Measurements from ENCODE around the gene STARD8. TPM values are rescaled to one million over a fixed set of nuclear protein-coding genes. Genes with fewer than 3 reads are reported as not detected.

The STARD8 gene
- total and polyA plus RNA-seq, 2 donors (not counting 1 experiment from before 2014, with no cell fraction given) = 0.33 to 0.54 TPM

GRCh38 chrX:68696267-68696990 is 49.0 kb downstream of the STARD8 start:
- no peak for DNase-seq
- Histone ChIP-seq H3K27me3 (replicated peaks in 1 of 4; ENCODE audit: control extremely low read depth in 1 of 4, control insufficient read depth in 3 of 4, insufficient read depth in 4 of 4, low read length in 3 of 4) (peaks cover 0 to 10% (median 0%) of the 10 kb centered on the region in 4 experiments), H3K4me3 (ENCODE audit: control extremely low read depth in 1 of 5, extremely low read depth in 1 of 5, insufficient read depth in 1 of 5, low read depth in 2 of 5, low read length in 4 of 5) (no peak overlapping the region), H3K36me3 (replicated peaks in 1 of 2; ENCODE audit: control extremely low read depth in 1 of 2, control insufficient read depth in 1 of 2, extremely low read depth in 1 of 2, insufficient read depth in 2 of 2, low read length in 1 of 2) (no peaks in the 10 kb centered on the region), H3K9me3 (ENCODE audit: control extremely low read depth in 1 of 3, control insufficient read depth in 2 of 3, insufficient read depth in 1 of 3, low read length in 2 of 3) (no peaks in the 10 kb centered on the region), H3K4me2 (replicated peaks; ENCODE audit: low read depth, low read length, poor library complexity, severe bottlenecking) (no peak overlapping the region), H3K9ac (ENCODE audit: low read length) (no peak overlapping the region), H3K4me1 (ENCODE audit: control insufficient read depth in 2 of 2, insufficient read depth in 2 of 2, low read length in 2 of 2) (peaks cover 0 to 7% of the 10 kb centered on the region in 2 donors), H3K27ac (ENCODE audit: low read length in 2 of 2) (no peak overlapping the region), H4K20me1 (ENCODE audit: control insufficient read depth, insufficient read depth, low read length, poor library complexity, severe bottlenecking) (no peaks in the 10 kb centered on the region), H3K79me2 (ENCODE audit: control insufficient read depth, insufficient read depth, low read length) (no peaks in the 10 kb centered on the region), H2AFZ (ENCODE audit: insufficient read depth, low read depth, low read length, poor library complexity, severe bottlenecking) (no peak overlapping the region)
- intact Hi-C loops (cut with micrococcal nuclease) = no loop called here
- no peak overlapping the region for H3K27ac Mint-ChIP-seq
- no peaks in the 10 kb centered on the region for H3K9me3 Mint-ChIP-seq (ENCODE audit: insufficient read depth)
- TF ChIP-seq EZH2 (IDR thresholded peaks at IDR 0.05; ENCODE audit: borderline replicate concordance, insufficient read depth, low read depth, low read length, poor library complexity, severe bottlenecking) = no peak
- TF ChIP-seq, protein P1, sequence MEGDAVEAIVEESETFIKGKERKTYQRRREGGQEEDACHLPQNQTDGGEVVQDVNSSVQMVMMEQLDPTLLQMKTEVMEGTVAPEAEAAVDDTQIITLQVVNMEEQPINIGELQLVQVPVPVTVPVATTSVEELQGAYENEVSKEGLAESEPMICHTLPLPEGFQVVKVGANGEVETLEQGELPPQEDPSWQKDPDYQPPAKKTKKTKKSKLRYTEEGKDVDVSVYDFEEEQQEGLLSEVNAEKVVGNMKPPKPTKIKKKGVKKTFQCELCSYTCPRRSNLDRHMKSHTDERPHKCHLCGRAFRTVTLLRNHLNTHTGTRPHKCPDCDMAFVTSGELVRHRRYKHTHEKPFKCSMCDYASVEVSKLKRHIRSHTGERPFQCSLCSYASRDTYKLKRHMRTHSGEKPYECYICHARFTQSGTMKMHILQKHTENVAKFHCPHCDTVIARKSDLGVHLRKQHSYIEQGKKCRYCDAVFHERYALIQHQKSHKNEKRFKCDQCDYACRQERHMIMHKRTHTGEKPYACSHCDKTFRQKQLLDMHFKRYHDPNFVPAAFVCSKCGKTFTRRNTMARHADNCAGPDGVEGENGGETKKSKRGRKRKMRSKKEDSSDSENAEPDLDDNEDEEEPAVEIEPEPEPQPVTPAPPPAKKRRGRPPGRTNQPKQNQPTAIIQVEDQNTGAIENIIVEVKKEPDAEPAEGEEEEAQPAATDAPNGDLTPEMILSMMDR (IDR thresholded peaks at IDR 0.05) = no peak
- H3K4me1 Mint-ChIP-seq = peaks cover 11% of the 10 kb centered on the region
- ATAC-seq (ENCODE audit: low read depth) = no peak
- CTCF ChIA-PET = no interaction called here
- POLR2A ChIA-PET = no interaction called here
- H3K4me3 Mint-ChIP-seq = no peak overlapping the region
- WGBS (ENCODE audit: insufficient coverage) = 58% methylated on average over 2 of the region's 6 CpGs
- H3K27me3 Mint-ChIP-seq = peaks cover 11% of the 10 kb centered on the region

DNA sequence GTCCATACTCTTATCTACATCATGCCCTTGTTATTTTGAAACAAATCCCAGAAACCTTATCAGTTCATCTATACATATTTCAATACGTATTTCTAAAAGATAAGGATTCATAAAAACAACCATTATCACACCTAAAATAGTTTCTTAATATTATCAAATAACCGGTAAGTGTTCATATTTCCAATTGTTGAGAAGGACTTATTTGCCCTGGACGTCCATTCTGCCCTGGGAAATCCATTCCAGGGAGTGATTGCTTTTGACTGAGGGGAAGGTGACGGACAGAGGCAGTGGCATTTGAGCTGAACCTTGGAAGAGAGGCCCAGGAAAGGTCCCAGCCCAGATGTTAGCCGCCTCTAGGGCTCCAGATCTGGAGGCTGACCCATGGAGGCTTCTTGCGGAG is 49.6 kb downstream of the STARD8 start:
- H3K9ac ChIP-seq (ENCODE audit: low read length) = no peak overlapping the region
- Mint-ChIP-seq H3K4me3 (no peak overlapping the region), H3K27ac (no peak overlapping the region), H3K9me3 (ENCODE audit: insufficient read depth) (no peaks in the 10 kb centered on the region), H3K4me1 (peaks cover 11% of the 10 kb centered on the region), H3K27me3 (peaks cover 11% of the 10 kb centered on the region)
- H3K36me3 ChIP-seq (replicated peaks in 1 of 2; ENCODE audit: control extremely low read depth in 1 of 2, control insufficient read depth in 1 of 2, extremely low read depth in 1 of 2, insufficient read depth in 2 of 2, low read length in 1 of 2) = no peaks in the 10 kb centered on the region
- H3K9me3 ChIP-seq (ENCODE audit: control extremely low read depth in 1 of 3, control insufficient read depth in 2 of 3, insufficient read depth in 1 of 3, low read length in 2 of 3) = no peaks in the 10 kb centered on the region
- ChIA-PET POLR2A (no interaction called here), CTCF (no interaction called here)
- no peak overlapping the region for H3K27ac ChIP-seq (ENCODE audit: low read length in 2 of 2)
- no peaks in the 10 kb centered on the region for H4K20me1 ChIP-seq (ENCODE audit: control insufficient read depth, insufficient read depth, low read length, poor library complexity, severe bottlenecking)
- DNase-seq (no peak), ATAC-seq (ENCODE audit: low read depth) (no peak)
- intact Hi-C loops (cut with micrococcal nuclease) = no loop called here
- no peak overlapping the region for H3K4me2 ChIP-seq (replicated peaks; ENCODE audit: low read depth, low read length, poor library complexity, severe bottlenecking)
- TF ChIP-seq EZH2 (IDR thresholded peaks at IDR 0.05; ENCODE audit: borderline replicate concordance, insufficient read depth, low read depth, low read length, poor library complexity, severe bottlenecking) = no peak
- TF ChIP-seq, protein P1 (IDR thresholded peaks at IDR 0.05) = no peak
- peaks cover 0 to 10% (median 0%) of the 10 kb centered on the region in 4 experiments for H3K27me3 ChIP-seq (replicated peaks in 1 of 4; ENCODE audit: control extremely low read depth in 1 of 4, control insufficient read depth in 3 of 4, insufficient read depth in 4 of 4, low read length in 3 of 4)
- WGBS (ENCODE audit: insufficient coverage) = 84% methylated on average over 3 of the region's 6 CpGs
- no peak overlapping the region for H2AFZ ChIP-seq (ENCODE audit: insufficient read depth, low read depth, low read length, poor library complexity, severe bottlenecking)
- H3K4me3 ChIP-seq (ENCODE audit: control extremely low read depth in 1 of 5, extremely low read depth in 1 of 5, insufficient read depth in 1 of 5, low read depth in 2 of 5, low read length in 4 of 5) = no peak overlapping the region
- H3K79me2 ChIP-seq (ENCODE audit: control insufficient read depth, insufficient read depth, low read length) = no peaks in the 10 kb centered on the region
- peaks cover 0 to 7% of the 10 kb centered on the region in 2 donors for H3K4me1 ChIP-seq (ENCODE audit: control insufficient read depth in 2 of 2, insufficient read depth in 2 of 2, low read length in 2 of 2)

All from B cell (primary cell).